HEK293T (cell line): Measurements from ENCODE around the gene PHF5A.

Experiments used
- CTCF ChIA-PET: fragments of 350-600 bp; formaldehyde crosslinking; extraction: SDS; loops from one replicate; lab custom pipeline; 2021; ENCODE audit warnings: antibody characterized with exemption, inconsistent platforms; lab: Yijun Ruan, JAX
- POLR2A ChIA-PET: fragments of 350-600 bp; formaldehyde crosslinking; extraction: SDS; loops from one replicate; lab custom pipeline; 2020; ENCODE audit warnings: antibody characterized with exemption, inconsistent platforms; lab: Yijun Ruan, JAX
- DNase-seq: peaks from one replicate; pipeline ENCODE4 v3.0.0; 2012; ENCODE audit warnings: mixed read lengths; ENCODE audit errors: extremely low spot score
- ARNT ChIP-seq: fragments of 450-650 bp; IDR thresholded peaks from 2 replicates; pipeline ENCODE4 v1.6.1; 2017; ENCODE audit warnings: mild to moderate bottlenecking
- BHLHE40 ChIP-seq: fragments of 450-650 bp; IDR thresholded peaks from 2 replicates; pipeline ENCODE4 v1.6.1; 2016; ENCODE audit warnings: mild to moderate bottlenecking, moderate library complexity, borderline replicate concordance
- CTBP1 ChIP-seq: fragments of 450-650 bp; IDR thresholded peaks from 2 replicates; pipeline ENCODE4 v1.6.1; 2016; ENCODE audit warnings: borderline replicate concordance
- ELF4 ChIP-seq: fragments of 450-650 bp; IDR thresholded peaks from 2 replicates; pipeline ENCODE4 v1.6.1; 2017; ENCODE audit warnings: antibody characterized with exemption
- FOXA1 ChIP-seq: fragments of 450-650 bp; IDR thresholded peaks from 2 replicates; pipeline ENCODE4 v1.6.1; 2016; ENCODE audit warnings: mild to moderate bottlenecking
- FOXK2 ChIP-seq: fragments of 450-650 bp; IDR thresholded peaks from 2 replicates; pipeline ENCODE4 v1.6.1; 2016; ENCODE audit warnings: mild to moderate bottlenecking
- FOXM1 ChIP-seq: fragments of 450-650 bp; IDR thresholded peaks from 2 replicates; pipeline ENCODE4 v1.6.1; 2017; ENCODE audit warnings: mild to moderate bottlenecking, borderline replicate concordance
- HDGF ChIP-seq: fragments of 450-650 bp; IDR thresholded peaks from 2 replicates; pipeline ENCODE4 v1.6.1; 2017; ENCODE audit warnings: antibody characterized with exemption, borderline replicate concordance
- L3MBTL2 ChIP-seq: fragments of 450-650 bp; conservative IDR thresholded peaks from 2 replicates; pipeline ENCODE4 v1.6.1; 2016; ENCODE audit warnings: mild to moderate bottlenecking
- LEF1 ChIP-seq: fragments of 450-650 bp; IDR thresholded peaks from 2 replicates; pipeline ENCODE4 v1.6.1; 2017; ENCODE audit warnings: mild to moderate bottlenecking, borderline replicate concordance
- NFRKB ChIP-seq: fragments of 450-650 bp; IDR thresholded peaks from 2 replicates; pipeline ENCODE4 v1.6.1; 2016; ENCODE audit warnings: mild to moderate bottlenecking, moderate library complexity
- PKNOX1 ChIP-seq: fragments of 450-650 bp; IDR thresholded peaks from 2 replicates; pipeline ENCODE4 v1.6.1; 2016
- SP1 ChIP-seq: fragments of 450-650 bp; IDR thresholded peaks from 2 replicates; pipeline ENCODE4 v1.6.1; 2017
- SUZ12 ChIP-seq: fragments of 450-650 bp; IDR thresholded peaks from 2 replicates; pipeline ENCODE4 v1.6.1; 2016; ENCODE audit warnings: mild to moderate bottlenecking
- TARDBP ChIP-seq: fragments of 450-650 bp; IDR thresholded peaks from 2 replicates; pipeline ENCODE4 v1.6.1; 2016
- ZNF384 ChIP-seq: fragments of 450-650 bp; IDR thresholded peaks from 2 replicates; pipeline ENCODE4 v1.6.1; 2016

The PHF5A gene

DNA sequence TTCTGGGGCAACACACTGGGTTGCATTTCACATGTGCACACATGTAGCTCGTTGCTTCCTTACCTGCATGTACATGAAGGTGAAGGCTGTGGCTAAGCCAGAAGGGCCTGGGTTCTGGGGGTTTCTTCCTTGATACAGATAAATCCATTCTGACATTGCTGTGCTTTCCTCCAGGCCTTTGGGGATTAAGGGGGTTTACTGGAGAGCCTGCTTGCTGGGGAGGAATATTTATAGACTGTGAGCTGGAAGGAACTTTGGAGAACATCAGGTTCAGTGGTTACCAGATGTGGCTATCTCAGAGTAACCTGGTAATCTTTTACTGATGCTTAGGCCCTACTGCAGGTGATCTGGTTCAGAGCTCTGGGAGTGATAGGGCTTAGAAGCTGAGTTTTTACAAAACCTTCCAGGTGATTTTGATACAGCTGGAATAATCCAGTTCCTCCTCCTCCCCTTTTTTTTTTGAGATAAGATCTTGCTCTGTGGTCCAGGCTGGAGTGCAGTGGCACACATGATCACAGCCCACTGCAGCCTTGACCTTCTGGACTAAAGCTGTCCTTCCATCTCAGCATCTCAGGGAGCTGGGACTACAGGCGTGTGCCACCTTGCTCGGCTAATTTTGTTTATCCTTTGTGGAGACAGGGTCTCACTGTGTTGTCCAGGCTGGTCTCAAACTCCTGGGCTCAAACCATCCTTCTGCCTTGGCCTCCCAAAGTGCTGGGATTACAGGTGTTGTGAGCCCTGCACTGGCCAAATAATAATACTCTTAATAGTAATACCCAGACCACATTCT is 20.3 kb upstream of the PHF5A start:
- DNase-seq, result no peak
- TF ChIP-seq ARNT, result no peak
- ChIA-PET CTCF (no interaction called here), POLR2A (interaction anchor here (0.8 to 1.2 kb wide), 3 partner anchors 11 to 42 kb away, joined by 3 to 6 read pairs (median 4); partner anchors contain the start of gene TOB2)

DNA sequence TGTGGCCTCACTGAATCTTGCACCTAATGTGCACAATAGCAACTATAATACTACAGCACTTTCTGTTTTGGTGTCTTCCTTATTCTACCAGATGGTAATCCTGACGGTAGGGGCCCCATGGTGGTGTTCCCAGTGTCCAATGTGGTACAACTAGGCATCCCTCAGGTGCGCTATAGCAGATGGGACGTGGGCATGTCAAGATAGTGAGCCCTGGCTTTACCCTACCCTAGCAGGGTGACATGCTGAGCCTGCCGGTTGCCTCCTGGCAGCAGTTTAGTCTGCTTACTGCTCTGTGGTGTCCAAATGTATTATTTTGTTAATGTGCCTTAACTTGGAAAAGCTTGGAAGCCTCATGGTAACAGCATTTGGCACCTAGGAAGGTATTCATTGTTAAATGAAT is 19.6 kb upstream of the PHF5A start:
- ChIA-PET CTCF (no interaction called here), POLR2A (interaction anchor here (1.2 kb wide), 1 partner anchor 42 kb away, joined by 6 read pairs; the partner anchor contains the start of gene TOB2)
- no peak for DNase-seq
- TF ChIP-seq FOXA1 (no peak), TARDBP (no peak), BHLHE40 (no peak), NFRKB (no peak), HDGF (no peak), SUZ12 (no peak), ELF4 (no peak), LEF1 (no peak), CTBP1 (no peak), FOXK2 (no peak), SP1 (no peak), FOXM1 (no peak), L3MBTL2 (no peak), ARNT (no peak), ZNF384 (no peak), PKNOX1 (no peak)

GRCh38 chr22:41487037-41487935 is 18.8 kb upstream of the PHF5A start:
- ChIA-PET POLR2A (interaction anchor here (0.6 kb wide), 1 partner anchor 39 kb away, joined by 3 read pairs; no protein-coding TSS in a partner anchor), CTCF (no interaction called here)
- DNase-seq, result no peak
- TF ChIP-seq SP1 (no peak), LEF1 (no peak), ELF4 (no peak), TARDBP (no peak), CTBP1 (no peak), PKNOX1 (no peak), FOXM1 (no peak), SUZ12 (no peak), FOXA1 (no peak), ZNF384 (no peak), NFRKB (no peak)

GRCh38 chr22:41485033-41485432 is 16.5 kb upstream of the PHF5A start:
- DNase-seq, result no peak
- no peak for TF ChIP-seq FOXM1
- no peak for TF ChIP-seq L3MBTL2
- ChIA-PET POLR2A (no interaction called here), CTCF (no interaction called here)

DNA sequence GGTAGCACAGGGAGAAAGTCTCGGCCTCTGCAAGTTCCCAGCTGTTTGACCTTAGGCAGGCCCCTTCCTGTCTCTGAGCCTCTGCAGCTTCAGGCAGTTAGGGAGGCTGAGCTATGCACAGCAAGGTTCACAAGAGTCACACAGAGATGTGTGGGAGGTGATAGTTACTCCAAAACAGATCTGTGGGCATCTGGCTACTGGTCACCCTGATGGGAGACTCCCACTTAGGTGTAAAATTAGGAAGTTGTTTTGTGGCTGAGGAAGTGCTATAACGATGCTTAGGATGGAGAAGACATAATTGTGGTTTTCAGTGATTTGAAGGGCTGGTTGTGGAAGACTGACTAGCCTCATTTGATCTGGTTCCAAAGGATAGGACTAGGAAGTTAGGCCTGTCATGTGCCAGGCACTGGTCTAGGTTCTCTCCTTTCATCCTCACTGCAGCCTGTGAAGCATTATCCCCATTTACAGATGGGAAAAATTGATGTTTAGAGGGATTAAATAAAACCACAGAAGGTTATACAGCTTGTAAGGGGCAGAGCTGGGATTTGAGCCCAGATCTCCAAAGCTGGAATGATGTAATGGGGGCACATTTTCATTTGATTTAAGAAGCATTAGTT is 13.9 kb upstream of the PHF5A start:
- DNase-seq, result no peak
- ChIA-PET POLR2A (interaction anchor here (2.3 to 5.6 kb wide), 2 partner anchors 13 to 36 kb away, joined by 7 to 26 read pairs; partner anchors contain the start of genes ACO2, PHF5A and TOB2), CTCF (interaction anchor here (0.6 kb wide), 1 partner anchor 10 kb away, joined by 4 read pairs; no protein-coding TSS in a partner anchor)
- TF ChIP-seq FOXK2, result no peak
- no peak for TF ChIP-seq PKNOX1
- TF ChIP-seq SUZ12, result no peak
- no peak for TF ChIP-seq L3MBTL2
- TF ChIP-seq ELF4, result no peak
- TF ChIP-seq BHLHE40, result no peak

DNA sequence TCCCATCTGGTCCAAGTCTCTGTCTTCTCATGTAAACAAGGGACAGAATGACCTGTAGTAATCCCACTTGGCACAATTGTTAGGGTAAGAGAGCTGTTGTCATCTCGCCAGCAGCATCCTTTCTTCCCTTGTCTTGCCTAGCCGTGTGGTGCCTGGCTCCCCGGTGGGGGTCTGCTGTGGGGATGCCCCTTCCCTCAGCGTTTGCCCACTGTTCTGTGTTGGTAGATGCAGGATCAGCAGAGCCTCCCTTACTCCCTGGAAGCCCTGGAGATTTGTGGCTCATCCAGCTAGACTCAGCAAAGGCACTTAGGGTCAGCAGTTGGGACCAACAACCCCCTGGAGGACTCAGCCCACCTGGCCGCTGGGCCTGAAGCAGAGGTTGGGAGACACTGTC is 13.4 kb upstream of the PHF5A start:
- no peak for DNase-seq
- POLR2A ChIA-PET, result interaction anchor here (2.3 to 5.6 kb wide), 2 partner anchors 13 to 35 kb away, joined by 7 to 26 read pairs; partner anchors contain the start of genes ACO2, PHF5A and TOB2

More for the DNA sequence above, 13.4 kb upstream of the PHF5A start:
- CTCF ChIA-PET, result interaction anchor here (0.6 kb wide), 1 partner anchor 10 kb away, joined by 4 read pairs; no protein-coding TSS in a partner anchor
- TF ChIP-seq NFRKB, result no peak
- no peak for TF ChIP-seq SUZ12
- no peak for TF ChIP-seq FOXM1
- no peak for TF ChIP-seq BHLHE40
- TF ChIP-seq ELF4, result no peak
